Measurements from ENCODE around the gene DNAH17. TPM values are rescaled to one million over a fixed set of nuclear protein-coding genes. Genes with fewer than 3 reads are reported as not detected.

DNAH17 gene
- total RNA-seq, 1 donor from 2014 or later = not detected

GRCh38 chr17:78438271-78438691 lies 138.9 kb downstream of the DNAH17 start:
- no peak for TF ChIP-seq CTCF (IDR thresholded peaks at IDR 0.05; ENCODE audit: borderline replicate concordance)
- H3K27me3 ChIP-seq (ENCODE audit: low read depth) = peaks cover 14% of the 10 kb centered on the region
- peaks cover 8% of the 10 kb centered on the region for H3K4me1 ChIP-seq
- no peaks in the 10 kb centered on the region for H3K36me3 ChIP-seq
- H3K9me3 ChIP-seq (replicated peaks) = no peaks in the 10 kb centered on the region
- no peak overlapping the region for H3K4me3 ChIP-seq
- no peak for DNase-seq
- intact Hi-C loops (cut with micrococcal nuclease) = no loop called here
- no peak overlapping the region for H3K27ac ChIP-seq (replicated peaks)

- no peak overlapping the region for H3K27ac ChIP-seq (replicated peaks)
- no peaks in the 10 kb centered on the region for H3K36me3 ChIP-seq
- no peak overlapping the region for H3K4me3 ChIP-seq
- no peak for DNase-seq
- no peaks in the 10 kb centered on the region for H3K9me3 ChIP-seq (replicated peaks)
- H3K27me3 ChIP-seq (ENCODE audit: low read depth) = peaks cover 14% of the 10 kb centered on the region
- H3K4me1 ChIP-seq = peaks cover 1% of the 10 kb centered on the region
- intact Hi-C loops (cut with micrococcal nuclease) = no loop called here
- TF ChIP-seq CTCF (IDR thresholded peaks at IDR 0.05; ENCODE audit: borderline replicate concordance) = no peak
These were observed 139.6 kb downstream of the DNAH17 start for GRCh38 chr17:78437508-78438169.

- no peak for DNase-seq
- Histone ChIP-seq H3K4me3 (no peak overlapping the region), H3K27ac (replicated peaks) (no peak overlapping the region), H3K9me3 (replicated peaks) (no peaks in the 10 kb centered on the region), H3K27me3 (ENCODE audit: low read depth) (peaks cover 14% of the 10 kb centered on the region), H3K4me1 (no peaks in the 10 kb centered on the region), H3K36me3 (no peaks in the 10 kb centered on the region)
- intact Hi-C loops (cut with micrococcal nuclease) = no loop called here
- no peak for TF ChIP-seq CTCF (IDR thresholded peaks at IDR 0.05; ENCODE audit: borderline replicate concordance)
These were observed 141.7 kb downstream of the DNAH17 start for GRCh38 chr17:78435330-78436005.

GRCh38 chr17:78434455-78435329 lies 142.5 kb downstream of the DNAH17 start:
- Histone ChIP-seq H3K36me3 (no peaks in the 10 kb centered on the region), H3K27ac (replicated peaks) (no peak overlapping the region)
- DNase-seq = no peak

More at GRCh38 chr17:78434455-78435329, 142.5 kb downstream of the DNAH17 start:
- intact Hi-C loops (cut with micrococcal nuclease) = no loop called here
- no peak for TF ChIP-seq CTCF (IDR thresholded peaks at IDR 0.05; ENCODE audit: borderline replicate concordance)
- no peaks in the 10 kb centered on the region for H3K4me1 ChIP-seq
- H3K27me3 ChIP-seq (ENCODE audit: low read depth) = peaks cover 14% of the 10 kb centered on the region
- no peak overlapping the region for H3K4me3 ChIP-seq
- H3K9me3 ChIP-seq (replicated peaks) = no peaks in the 10 kb centered on the region
